ENCODE measurements around the gene GPR153. TPM values are rescaled to one million over a fixed set of nuclear protein-coding genes. Genes with fewer than 3 reads are reported as not detected.

The GPR153 gene
- total RNA-seq, 1 experiment from 2014 or later, result 61.3 TPM

DNA sequence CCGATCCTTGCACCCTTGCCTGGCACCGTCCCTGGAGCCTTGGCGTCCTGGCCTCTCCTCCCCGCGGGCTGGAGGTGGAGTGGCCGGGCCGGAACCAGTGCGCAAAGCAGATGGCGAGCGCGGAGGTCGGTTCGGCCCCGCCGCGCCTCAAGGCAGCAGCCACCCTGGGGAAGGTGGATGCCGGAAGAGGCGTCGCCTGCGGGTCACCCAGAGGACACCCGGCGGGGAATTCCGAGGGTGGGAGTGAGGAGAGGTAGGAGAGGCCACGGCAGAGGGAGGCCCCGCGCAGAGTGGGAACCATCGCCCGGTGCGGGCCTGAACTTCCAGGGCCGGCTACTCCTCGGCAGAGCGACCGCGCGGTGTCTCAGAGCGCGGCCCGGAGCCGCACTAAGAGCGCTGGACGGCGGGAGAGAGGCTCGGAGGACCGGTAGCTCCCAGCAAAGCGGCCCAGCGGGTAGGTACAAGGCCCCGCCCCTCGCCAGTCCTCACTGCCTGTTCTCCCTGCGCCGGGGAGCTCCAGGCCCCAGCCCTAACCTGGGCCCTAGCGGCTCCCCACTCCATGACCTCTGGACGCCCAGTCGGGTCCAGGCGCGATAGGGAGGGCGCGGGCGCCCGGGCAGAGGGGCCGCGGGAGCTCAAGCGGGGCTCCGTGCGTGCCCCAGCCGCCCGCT lies 54.9 kb downstream of the GPR153 start, which contains the start of gene RNF207:
TSS of gene RNF207 (plus strand) at position 271 of the 671 bp plus-strand sequence. CDS start 417 bp downstream, outside the sequence.
- no peaks in the 10 kb centered on the region for H3K27me3 ChIP-seq
- no peaks in the 10 kb centered on the region for H3K36me3 ChIP-seq
- H3K4me1 ChIP-seq, result no peaks in the 10 kb centered on the region
- DNase-seq, result no peak
- peak within 1 kb of the TSS; percentile 4; the same call in 1 of the 2 replicates for H3K4me3 ChIP-seq
- H3K9me3 ChIP-seq (replicated peaks), result no peaks in the 10 kb centered on the region
- H3K27ac ChIP-seq, result no peak within 1 kb of the TSS

DNA sequence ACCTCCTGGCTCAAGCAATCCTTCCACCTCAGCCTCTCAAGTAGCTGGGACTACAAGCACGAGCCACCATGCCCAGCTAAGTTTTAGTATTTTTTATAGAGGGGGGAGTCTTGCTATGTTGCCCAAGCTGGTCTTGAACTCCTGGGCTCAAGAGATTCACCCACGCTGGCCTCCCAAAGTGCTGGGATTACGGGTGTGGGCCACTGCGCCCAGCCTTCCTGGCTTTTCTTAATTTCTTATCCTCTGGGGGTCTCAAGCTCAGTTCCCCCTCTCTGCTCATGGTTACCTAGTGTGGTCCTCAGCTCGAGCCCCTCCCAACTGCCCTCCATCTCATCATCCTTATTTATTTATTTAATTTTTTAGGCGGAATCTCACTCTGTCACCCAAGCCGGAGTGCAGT lies 58.6 kb downstream of the GPR153 start:
- H3K27me3 ChIP-seq, result no peaks in the 10 kb centered on the region
- H3K4me1 ChIP-seq, result peaks cover 7% of the 10 kb centered on the region
- DNase-seq, result no peak
- H3K4me3 ChIP-seq, result no peak overlapping the region
- no peak overlapping the region for H3K27ac ChIP-seq
- H3K9me3 ChIP-seq (replicated peaks), result no peaks in the 10 kb centered on the region
- peaks cover 14% of the 10 kb centered on the region for H3K36me3 ChIP-seq

DNA sequence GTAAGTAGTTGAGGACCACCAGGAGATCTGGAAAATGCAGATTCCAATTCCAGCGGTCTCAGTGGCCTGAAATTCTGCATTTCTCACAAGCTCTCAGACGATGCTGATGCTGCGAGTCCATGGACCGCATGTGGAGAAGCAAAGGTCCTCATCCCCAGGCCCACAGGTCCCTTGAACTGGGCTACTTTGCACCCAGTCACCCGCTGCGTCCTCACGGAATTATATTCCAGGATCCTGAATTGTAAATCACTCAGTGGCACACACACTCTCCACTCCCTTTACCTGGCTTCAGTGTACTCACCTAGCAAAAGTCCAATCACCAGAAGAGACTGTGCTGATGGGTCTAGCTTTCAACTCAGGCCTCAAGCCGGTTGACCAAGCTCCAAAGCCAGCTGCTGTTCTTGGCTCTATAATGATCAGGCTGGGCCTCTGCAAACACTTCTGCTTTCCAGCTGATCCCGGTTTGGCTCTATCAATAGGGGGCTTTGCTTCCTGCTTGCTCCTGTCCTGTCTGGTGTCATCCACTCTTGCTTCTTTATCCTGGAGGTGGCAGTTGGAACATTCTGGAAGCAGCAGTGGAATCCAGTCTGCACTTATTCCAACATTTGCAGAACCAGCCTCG lies 60.6 kb downstream of the GPR153 start:
- Histone ChIP-seq H3K27me3 (no peaks in the 10 kb centered on the region), H3K9me3 (replicated peaks) (no peaks in the 10 kb centered on the region)

DNA sequence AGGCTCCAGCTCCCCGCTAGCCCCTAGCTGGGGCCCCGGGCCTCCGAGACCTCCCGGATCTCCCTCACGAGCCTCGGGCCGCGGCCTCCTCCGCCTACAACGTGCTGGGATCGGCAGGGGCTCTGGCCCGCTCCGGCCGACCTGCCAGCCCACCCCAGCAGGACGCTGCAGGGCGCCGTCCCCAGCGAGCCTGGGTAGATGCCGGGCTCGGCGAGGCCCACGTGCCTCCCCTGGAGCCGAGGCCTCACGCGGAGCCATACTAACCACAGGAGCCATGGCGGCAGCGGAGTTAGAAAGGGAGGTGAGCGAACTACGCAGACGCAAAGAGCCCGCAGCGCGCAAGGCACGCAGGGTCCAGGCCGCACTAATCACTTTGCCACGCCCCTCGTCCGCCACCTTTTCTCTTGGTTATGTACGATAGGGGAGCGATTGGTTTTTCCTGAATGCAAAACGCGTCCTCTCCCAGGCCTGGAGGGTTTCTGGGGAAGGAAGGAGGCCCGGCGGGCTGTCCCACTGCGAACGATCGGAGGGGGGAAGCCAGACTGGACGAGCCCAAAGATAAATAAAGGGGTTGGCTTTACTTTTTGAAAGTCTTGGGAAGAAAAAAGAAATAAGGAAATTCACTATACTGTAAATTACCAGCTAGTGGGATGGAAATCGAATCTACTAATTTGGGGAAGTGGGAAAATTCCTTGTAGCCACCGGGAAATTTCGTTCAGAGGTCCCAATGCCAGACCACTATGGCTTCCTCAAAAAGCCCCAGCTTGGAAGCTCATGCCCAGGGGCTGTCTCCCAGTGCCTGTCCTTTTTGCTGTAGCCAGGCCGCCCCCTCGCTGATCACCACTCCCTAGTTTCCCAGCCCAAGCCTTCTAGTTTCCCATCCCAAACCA lies 61.4 kb downstream of the GPR153 start, which contains the start of gene RPL22:
TSS of gene RPL22 (minus strand) at position 298 of the 890 bp plus-strand sequence. CDS start at position 276, 22 bp downstream.
- Histone ChIP-seq H3K4me3 (peak within 1 kb of the TSS; percentile 95), H3K27ac (peak within 1 kb of the TSS; percentile 86), H3K9me3 (replicated peaks) (no peaks in the 10 kb centered on the region), H3K4me1 (peaks cover 7% of the 10 kb centered on the region), H3K36me3 (peaks cover 41% of the 10 kb centered on the region), H3K27me3 (no peaks in the 10 kb centered on the region)
- DNase-seq, result peak; percentile 100

More for the DNA sequence above, 60.6 kb downstream of the GPR153 start:
- DNase-seq, result peak; percentile 38 to 49
- Histone ChIP-seq H3K27ac (peak overlapping the region; percentile 86), H3K36me3 (peaks cover 33% of the 10 kb centered on the region), H3K4me3 (peak overlapping the region; percentile 95), H3K4me1 (peaks cover 7% of the 10 kb centered on the region)

DNA sequence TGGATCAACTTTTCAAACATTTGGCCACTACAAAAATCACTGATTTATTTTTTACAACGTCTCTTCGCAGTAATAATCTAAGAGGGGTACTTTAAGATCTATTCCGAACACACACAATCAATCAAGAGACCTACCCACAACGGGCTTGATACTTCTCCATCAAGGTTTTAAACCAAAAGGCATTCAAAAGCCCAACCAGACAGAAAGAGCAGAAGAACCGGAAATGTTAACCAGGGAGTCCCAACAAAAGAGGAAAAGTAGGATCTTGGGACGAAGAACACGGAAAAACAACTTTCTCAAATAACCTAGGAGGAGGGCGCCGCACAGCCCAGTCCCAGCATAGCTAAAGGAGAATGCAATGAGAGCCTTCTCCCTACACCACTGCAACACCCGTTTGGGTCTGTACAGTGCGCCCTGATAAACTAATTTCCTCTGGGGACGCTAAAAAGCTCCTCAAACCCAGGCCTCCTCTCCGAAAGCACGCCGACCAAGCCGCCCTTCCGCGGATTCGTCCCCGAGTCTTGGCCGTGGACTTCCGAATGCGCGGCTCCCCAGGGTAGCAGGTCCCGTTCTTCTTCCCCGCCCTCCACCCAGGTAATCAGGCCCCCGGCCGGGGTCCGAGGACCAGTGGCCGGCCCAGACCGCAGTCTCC lies 62.1 kb downstream of the GPR153 start:
- Histone ChIP-seq H3K4me1 (peaks cover 7% of the 10 kb centered on the region), H3K27ac (peak overlapping the region; percentile 86), H3K9me3 (replicated peaks) (no peaks in the 10 kb centered on the region), H3K27me3 (no peaks in the 10 kb centered on the region), H3K36me3 (peaks cover 49% of the 10 kb centered on the region), H3K4me3 (peak overlapping the region; percentile 95)
- DNase-seq, result no peak

DNA sequence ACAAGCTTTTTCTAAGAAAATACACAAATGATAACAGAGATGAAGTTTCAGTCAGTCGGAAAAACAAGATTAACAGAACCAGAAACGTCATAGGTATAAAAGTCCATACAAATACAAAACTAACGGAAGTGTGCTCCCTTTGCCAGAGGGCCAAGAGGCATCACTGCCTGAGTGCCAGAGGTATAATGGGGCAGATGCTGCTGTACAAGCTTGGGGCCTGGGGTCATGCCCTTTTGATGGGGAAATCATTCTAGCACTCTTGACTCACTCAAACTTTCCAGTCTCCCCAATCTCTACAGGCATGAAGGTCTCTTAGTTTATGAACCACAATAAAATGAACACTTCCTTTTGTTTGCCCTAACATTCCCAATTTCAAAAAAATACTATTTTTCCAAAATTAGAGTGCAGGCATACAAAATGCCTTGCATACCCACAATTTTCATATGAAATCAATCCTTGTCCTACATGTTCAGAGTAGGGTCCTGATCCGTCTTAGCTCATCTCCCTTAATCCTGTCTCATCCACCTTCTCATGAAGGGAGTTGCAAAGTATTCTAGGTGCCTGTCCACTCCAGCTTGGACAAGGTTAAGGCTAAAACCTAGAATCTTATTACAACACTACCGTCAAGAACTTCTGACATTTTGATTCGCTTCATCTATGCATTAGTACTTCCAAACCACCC lies 63.0 kb downstream of the GPR153 start:
- H3K4me3 ChIP-seq, result peak overlapping the region; percentile 95
- no peaks in the 10 kb centered on the region for H3K9me3 ChIP-seq (replicated peaks)
- peaks cover 7% of the 10 kb centered on the region for H3K4me1 ChIP-seq
- no peaks in the 10 kb centered on the region for H3K27me3 ChIP-seq
- no peak for DNase-seq
- H3K36me3 ChIP-seq, result peaks cover 57% of the 10 kb centered on the region
- H3K27ac ChIP-seq, result no peak overlapping the region; the same call in 1 of the 2 replicates

Other genes starting within 250 kb of the GPR153 start
- gene KCNAB2, start 215.2 kb downstream of the GPR153 start, total RNA-seq (2014; rRNA removed; shearing (Covaris generic)), result 0.56 and 0.77 TPM in 2 replicates
- 0.05 and 0.06 TPM in 2 replicates for gene CHD5, start 80.8 kb downstream of the GPR153 start, total RNA-seq (2014; rRNA removed; shearing (Covaris generic))
- gene RPL22, start 61.5 kb downstream of the GPR153 start, total RNA-seq (2014; rRNA removed; shearing (Covaris generic)), result 606 and 680 TPM in 2 replicates
- not detected in 2 replicates for gene RNF207, start 55.0 kb downstream of the GPR153 start, total RNA-seq (2014; rRNA removed; shearing (Covaris generic))
- gene ICMT, start 25.1 kb downstream of the GPR153 start, total RNA-seq (2014; rRNA removed; shearing (Covaris generic)), result 109 and 111 TPM in 2 replicates
- gene HES3, start 16.9 kb downstream of the GPR153 start, total RNA-seq (2014; rRNA removed; shearing (Covaris generic)), result not detected in 2 replicates
- 51.2 and 51.8 TPM in 2 replicates for gene ACOT7, start 132.7 kb upstream of the GPR153 start, total RNA-seq (2014; rRNA removed; shearing (Covaris generic))
- gene HES2, start 158.8 kb upstream of the GPR153 start, total RNA-seq (2014; rRNA removed; shearing (Covaris generic)), result not detected in 2 replicates
- gene ESPN, start 163.7 kb upstream of the GPR153 start, total RNA-seq (2014; rRNA removed; shearing (Covaris generic)), result 0.30 and 0.55 TPM in 2 replicates
- 4.1 and 4.6 TPM in 2 replicates for gene TNFRSF25, start 205.1 kb upstream of the GPR153 start, total RNA-seq (2014; rRNA removed; shearing (Covaris generic))
- 3.7 and 5.3 TPM in 2 replicates for gene PLEKHG5, start 230.6 kb upstream of the GPR153 start, total RNA-seq (2014; rRNA removed; shearing (Covaris generic))